Daoy (cell line): Measurements from ENCODE around the gene PNMA8C. TPM values are rescaled to one million over a fixed set of nuclear protein-coding genes. Genes with fewer than 3 reads are reported as not detected.
A peak's percentile ranks its signal among the peaks of the same experiment; 100 is the strongest.
"Not testable (repeated sequence)": the region's sequence is repeated elsewhere in the genome, so short reads cannot be mapped to it uniquely, and the experiment has no call there.

Experiments used
- DNase-seq: peaks from one replicate; pipeline ENCODE4 v3.0.0-alpha.2; 2015; ENCODE audit warnings: low read depth
- total RNA-seq: library from RNA; depleted of rRNA; stranded (reverse); fragments of >200 nt; shearing (Covaris generic); gene quantifications from 2 replicates; pipeline ENCODE4 v1.2.3, GENCODE V29; 2014

PNMA8C gene
- total RNA-seq, 1 experiment from 2014 or later: not detected

- DNase-seq: no peak
Observed at GRCh38 chr19:46447824-46448223, 19.1 kb upstream of the PNMA8C start.

- DNase-seq: no peak
Observed at GRCh38 chr19:46447006-46447405, 18.3 kb upstream of the PNMA8C start.

GRCh38 chr19:46446021-46446420, 17.3 kb upstream of the PNMA8C start:
- no peak for DNase-seq

- peak; percentile 79 for DNase-seq
Observed at GRCh38 chr19:46442808-46443450, 14.2 kb upstream of the PNMA8C start.

GRCh38 chr19:46441866-46442265, 13.1 kb upstream of the PNMA8C start:
- DNase-seq: no peak

- DNase-seq: not testable (repeated sequence)
Observed at GRCh38 chr19:46435689-46436088, 7.0 kb upstream of the PNMA8C start.

GRCh38 chr19:46435009-46435408, 6.3 kb upstream of the PNMA8C start:
- DNase-seq: no peak

- not testable (repeated sequence) for DNase-seq
Observed at GRCh38 chr19:46433470-46433869, 4.7 kb upstream of the PNMA8C start.

GRCh38 chr19:46431824-46432223, 3.1 kb upstream of the PNMA8C start:
- no peak for DNase-seq

- DNase-seq: no peak
Observed at GRCh38 chr19:46429999-46430398, 1.3 kb upstream of the PNMA8C start.

GRCh38 chr19:46427518-46428045, 1.2 kb downstream of the PNMA8C start:
- DNase-seq: no peak

- peak; percentile 77 for DNase-seq
Observed at GRCh38 chr19:46426506-46427162, 2.1 kb downstream of the PNMA8C start.

- no peak for DNase-seq
Observed at GRCh38 chr19:46426035-46426505, 2.7 kb downstream of the PNMA8C start.

- no peak for DNase-seq
Observed at GRCh38 chr19:46423188-46423587, 5.5 kb downstream of the PNMA8C start.

GRCh38 chr19:46422344-46422743, 6.4 kb downstream of the PNMA8C start:
- no peak for DNase-seq

- DNase-seq: no peak
Observed at GRCh38 chr19:46420056-46420455, 8.7 kb downstream of the PNMA8C start.

- DNase-seq: peak; percentile 88
Observed at GRCh38 chr19:46415804-46416709, 12.7 kb downstream of the PNMA8C start.

GRCh38 chr19:46414899-46415298, 13.8 kb downstream of the PNMA8C start:
- DNase-seq: not testable (repeated sequence)

- peak; percentile 96 for DNase-seq
Observed at GRCh38 chr19:46413262-46414031, 15.3 kb downstream of the PNMA8C start, which contains the start of gene CCDC8. Gene CCDC8, minus strand, starts transcription at chr19:46413564. Its CDS starts 754 bp downstream, at chr19:46412810.

- no peak for DNase-seq
Observed at GRCh38 chr19:46412650-46413261, 16.0 kb downstream of the PNMA8C start.
